ENCODE results near the gene DNAH9. TPM values are rescaled to one million over a fixed set of nuclear protein-coding genes. Genes with fewer than 3 reads are reported as not detected.

Gene DNAH9
- total and polyA plus RNA-seq, 8 donors = 0.28 to 18.3 (median 0.42) TPM; not detected in 2

- DNase-seq = no peak
- 90 to 95% (median 94%) methylated on average over 10 to 11 of the region's 11 CpGs for WGBS, 5 donors
- Histone ChIP-seq H3K4me3 (no peak overlapping the region), H3K27ac (no peak overlapping the region), H3K4me1 (no peaks in the 10 kb centered on the region), H3K27me3 (no peaks in the 10 kb centered on the region), H3K36me3 (no peaks in the 10 kb centered on the region), H3K9me3 (peaks cover 0 to 13% (median 7%) of the 10 kb centered on the region in 4 donors)
- intact Hi-C loops (cut with DNase I; ENCODE audit: low total_unique reads) = no loop called here
- TF ChIP-seq POLR2AphosphoS5 (IDR thresholded peaks at IDR 0.05) (no peak), POLR2A (IDR thresholded peaks at IDR 0.05) (no peak), CTCF (IDR thresholded peaks at IDR 0.05) (no peak), EP300 (IDR thresholded peaks at IDR 0.05) (no peak)
Measured at GRCh38 chr17:11744696-11745095, 146.4 kb downstream of the DNAH9 start.

GRCh38 chr17:11747441-11747840 lies 149.2 kb downstream of the DNAH9 start:
- H3K36me3 ChIP-seq = no peaks in the 10 kb centered on the region
- no peak for TF ChIP-seq CTCF (IDR thresholded peaks at IDR 0.05)
- TF ChIP-seq POLR2AphosphoS5 (IDR thresholded peaks at IDR 0.05) = no peak
- TF ChIP-seq POLR2A (IDR thresholded peaks at IDR 0.05) = no peak
- no peak for TF ChIP-seq EP300 (IDR thresholded peaks at IDR 0.05)
- H3K4me1 ChIP-seq = no peaks in the 10 kb centered on the region
- intact Hi-C loops (cut with DNase I; ENCODE audit: low total_unique reads) = no loop called here
- no peak for DNase-seq
- 86 to 96% (median 92%) methylated on average over 4 to 7 of the region's 7 CpGs for WGBS, 5 donors
- no peak overlapping the region for H3K27ac ChIP-seq
- peaks cover 0 to 13% (median 7%) of the 10 kb centered on the region in 4 donors for H3K9me3 ChIP-seq
- H3K27me3 ChIP-seq = no peaks in the 10 kb centered on the region
- H3K4me3 ChIP-seq = no peak overlapping the region

GRCh38 chr17:11757815-11758214 lies 159.5 kb downstream of the DNAH9 start:
- Histone ChIP-seq H3K4me1 (no peaks in the 10 kb centered on the region), H3K27ac (no peak overlapping the region), H3K4me3 (no peak overlapping the region), H3K9me3 (peaks cover 0 to 5% (median 2%) of the 10 kb centered on the region in 4 donors), H3K27me3 (no peaks in the 10 kb centered on the region), H3K36me3 (no peaks in the 10 kb centered on the region)
- 19 to 42% (median 32%) methylated on average over 5 of the region's 5 CpGs for WGBS, 5 donors
- TF ChIP-seq CTCF (IDR thresholded peaks at IDR 0.05) (no peak), POLR2AphosphoS5 (IDR thresholded peaks at IDR 0.05) (no peak)
- DNase-seq = no peak
- intact Hi-C loops (cut with DNase I; ENCODE audit: low total_unique reads) = no loop called here

GRCh38 chr17:11768106-11768505 lies 169.8 kb downstream of the DNAH9 start:
- intact Hi-C loops (cut with DNase I; ENCODE audit: low total_unique reads) = no loop called here
- Histone ChIP-seq H3K27me3 (no peaks in the 10 kb centered on the region), H3K36me3 (no peaks in the 10 kb centered on the region), H3K27ac (no peak overlapping the region), H3K4me3 (no peak overlapping the region), H3K9me3 (no peaks in the 10 kb centered on the region), H3K4me1 (no peaks in the 10 kb centered on the region)
- WGBS, 5 donors = 90 to 92% (median 91%) methylated on average over 11 of the region's 11 CpGs
- DNase-seq = no peak
- TF ChIP-seq CTCF (IDR thresholded peaks at IDR 0.05) (no peak), POLR2AphosphoS5 (IDR thresholded peaks at IDR 0.05) (no peak), EP300 (IDR thresholded peaks at IDR 0.05) (no peak), POLR2A (IDR thresholded peaks at IDR 0.05) (no peak)
